HG02588 (cell line): ENCODE results near the gene SSR1.

ENCODE experiments used
- ATAC-seq: cut with Tn5 transposase; IDR thresholded peaks from one replicate; pipeline ENCODE4 v1.9.1; 2021; ENCODE audit warnings: mild to moderate bottlenecking, moderate library complexity; ENCODE audit not compliant: unreplicated experiment

SSR1 gene

DNA sequence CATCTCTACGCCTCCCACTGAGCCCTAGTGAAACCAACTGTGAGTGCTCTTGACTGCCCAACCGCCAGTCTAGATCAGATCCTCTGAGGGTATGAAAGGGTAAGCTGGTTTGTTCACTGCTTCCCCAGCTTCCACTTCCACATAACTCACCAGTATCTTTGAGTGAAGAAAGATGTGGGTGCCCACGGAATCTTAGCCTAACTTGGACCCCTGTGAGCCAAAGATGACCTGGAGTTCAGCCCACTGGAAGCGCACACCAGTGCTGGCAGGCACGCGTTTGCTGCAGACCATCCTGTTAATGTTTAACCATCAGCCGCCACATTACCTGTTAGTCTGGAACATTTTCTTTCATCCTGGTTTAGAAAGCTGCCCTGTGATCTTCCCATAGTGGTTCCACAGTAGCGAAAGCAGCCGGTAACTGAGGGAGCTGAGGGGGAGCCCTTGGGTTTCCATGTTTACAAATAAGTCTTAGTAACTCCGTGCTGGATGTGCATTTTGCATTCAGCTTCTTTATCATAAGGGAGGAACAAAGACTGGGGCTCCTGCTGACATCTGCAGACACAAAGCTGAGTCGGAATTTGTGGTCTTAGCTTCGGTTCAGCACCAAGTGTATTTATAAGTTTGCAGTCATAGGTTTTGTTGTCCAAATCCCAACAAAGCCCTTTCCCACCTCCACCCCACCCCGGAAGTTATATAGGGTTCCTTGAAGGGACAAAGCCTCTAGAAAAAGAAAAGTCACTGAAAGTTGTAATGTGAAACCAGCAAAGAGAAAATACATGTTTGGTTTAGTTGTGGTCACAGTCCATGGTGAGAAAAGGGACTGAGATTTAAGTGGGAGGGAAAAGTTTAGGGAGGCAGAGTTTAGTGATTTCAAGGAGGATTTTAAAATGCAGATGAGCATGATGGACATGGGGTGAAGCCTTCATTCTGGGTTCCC, 71.0 kb downstream of the SSR1 start:
- no peak for ATAC-seq

GRCh38 chr6:7241160-7241559, 71.8 kb downstream of the SSR1 start:
- ATAC-seq = no peak

DNA sequence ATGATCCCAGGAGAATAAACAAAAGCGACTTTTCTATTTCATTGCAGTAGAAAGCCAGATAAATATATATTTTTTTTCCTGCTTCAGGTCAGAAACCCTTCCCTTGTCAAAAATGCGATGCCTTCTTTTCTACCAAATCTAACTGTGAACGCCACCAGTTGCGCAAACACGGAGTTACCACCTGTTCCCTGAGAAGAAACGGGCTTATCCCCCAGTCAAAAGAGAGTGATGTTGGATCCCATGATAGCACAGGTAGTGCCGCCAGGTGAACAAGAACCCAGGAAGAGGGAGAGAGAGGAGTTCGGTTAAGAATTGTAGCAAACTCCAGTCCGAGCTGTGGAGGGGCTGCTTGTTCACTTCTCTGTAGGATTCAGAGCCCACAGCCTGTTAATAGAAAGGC, 72.6 kb downstream of the SSR1 start:
- no peak for ATAC-seq

DNA sequence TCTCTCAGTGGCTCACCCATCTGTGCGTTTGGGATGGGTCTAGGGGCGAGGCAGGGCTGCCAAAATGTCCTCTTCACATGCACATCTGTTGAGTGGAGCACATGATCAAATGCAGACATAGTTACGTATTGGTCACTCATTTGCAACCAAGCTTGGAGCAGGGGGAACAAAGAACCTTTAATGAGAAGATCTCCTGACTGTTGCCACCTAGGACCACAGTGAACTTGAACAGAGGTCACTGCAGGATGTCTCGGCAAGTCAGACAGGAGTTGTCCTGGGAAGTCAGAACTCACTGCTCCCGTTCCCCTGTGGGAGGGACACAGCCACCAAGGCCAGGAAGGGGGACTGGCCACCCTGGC, 73.4 kb downstream of the SSR1 start:
- no peak for ATAC-seq

DNA sequence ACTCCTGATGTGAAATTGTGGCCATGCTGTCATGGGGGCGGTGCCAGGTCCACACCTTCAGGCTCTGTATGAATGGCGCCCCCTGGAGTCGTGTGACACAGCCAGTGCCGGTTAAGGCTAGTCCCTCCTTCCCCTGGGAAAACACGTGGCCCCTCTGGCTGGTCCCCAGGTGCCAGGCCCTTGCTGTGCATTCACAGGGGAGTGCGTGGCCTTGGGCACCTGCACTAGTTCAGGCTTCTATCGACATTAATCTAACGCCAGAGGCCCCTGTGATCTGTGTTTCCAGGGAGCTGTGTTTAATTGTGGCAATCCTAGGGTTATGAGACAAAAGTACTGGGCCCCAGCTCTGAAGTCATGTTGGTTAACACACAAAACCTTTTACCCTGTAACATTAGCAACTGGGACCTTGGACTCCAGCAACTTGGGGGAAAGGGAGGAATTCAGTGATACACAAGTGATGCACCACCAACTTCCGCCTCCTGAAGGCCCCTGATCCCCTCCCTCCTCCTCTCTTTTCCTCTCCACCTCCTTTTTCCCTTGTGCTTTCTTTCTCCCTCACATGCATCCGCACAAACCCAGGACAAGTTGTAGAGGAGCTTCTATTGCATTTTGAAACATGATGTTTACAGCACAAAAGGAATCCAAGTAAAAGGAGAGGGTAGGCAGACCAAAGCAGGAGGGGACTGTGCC, 74.0 kb downstream of the SSR1 start:
- ATAC-seq = peak; percentile 56

DNA sequence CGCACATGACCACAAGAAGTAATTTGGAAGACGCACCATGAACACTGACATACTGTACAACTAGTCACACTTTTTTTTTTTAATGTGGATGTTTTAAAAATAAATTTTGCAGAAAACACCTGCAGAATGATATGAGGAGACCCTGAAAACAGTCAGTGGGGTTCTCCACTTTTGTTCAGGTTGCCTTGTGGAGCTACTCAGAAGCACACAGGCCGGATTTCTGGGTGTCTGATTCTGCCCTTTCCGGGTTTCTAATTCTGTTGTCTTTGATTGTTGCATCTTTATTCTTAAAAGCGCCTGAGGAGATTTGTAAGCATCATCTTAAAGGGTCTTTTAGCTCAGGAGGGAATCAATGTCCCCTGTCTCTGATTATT, 74.5 kb downstream of the SSR1 start:
- ATAC-seq = no peak

- ATAC-seq = no peak
Measured at GRCh38 chr6:7237653-7238188, 75.3 kb downstream of the SSR1 start.

DNA sequence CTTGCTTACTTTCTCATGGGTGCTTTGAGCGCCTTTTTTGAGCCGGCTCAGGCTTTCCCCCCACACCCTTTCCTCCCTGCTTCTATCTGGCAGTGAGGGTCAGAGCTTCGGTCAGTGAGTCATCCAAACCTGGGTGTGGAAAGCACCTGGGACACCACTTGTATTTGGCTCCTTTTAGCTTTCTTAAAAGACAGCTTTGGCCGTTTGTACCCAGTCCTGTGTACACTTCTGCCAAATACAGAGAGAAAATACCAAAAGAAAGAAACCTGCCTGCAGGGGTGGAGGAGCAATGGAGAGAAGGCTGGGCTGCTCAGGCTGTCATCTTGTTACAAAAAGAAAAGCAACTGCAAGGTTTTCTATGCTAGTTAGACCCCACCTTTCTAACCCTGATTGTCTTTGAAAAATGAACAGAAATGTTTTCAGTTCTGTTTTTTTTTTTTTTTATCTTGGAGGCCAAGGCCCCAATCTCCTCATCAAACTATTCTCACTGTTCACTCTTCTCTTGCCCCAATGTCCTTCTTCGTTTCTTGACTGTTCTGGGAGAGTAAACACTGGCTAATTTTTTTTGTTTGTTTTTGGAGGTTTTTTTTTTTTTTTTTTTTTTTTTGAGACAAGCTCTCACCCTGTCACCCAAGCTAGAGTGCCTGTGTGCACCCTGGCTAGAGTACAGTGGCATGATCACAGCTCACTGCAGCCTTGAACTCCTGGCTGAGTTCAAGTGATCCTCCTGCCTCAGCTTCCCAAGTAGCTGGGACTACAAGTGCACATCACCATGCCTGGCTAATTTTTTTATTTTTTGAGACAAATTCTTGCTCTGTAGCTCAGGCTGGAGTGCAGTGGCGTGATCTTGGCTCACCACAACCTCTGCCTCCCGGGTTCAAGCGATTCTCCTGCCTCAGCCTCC, 76.4 kb downstream of the SSR1 start:
- peak; percentile 53 for ATAC-seq

DNA sequence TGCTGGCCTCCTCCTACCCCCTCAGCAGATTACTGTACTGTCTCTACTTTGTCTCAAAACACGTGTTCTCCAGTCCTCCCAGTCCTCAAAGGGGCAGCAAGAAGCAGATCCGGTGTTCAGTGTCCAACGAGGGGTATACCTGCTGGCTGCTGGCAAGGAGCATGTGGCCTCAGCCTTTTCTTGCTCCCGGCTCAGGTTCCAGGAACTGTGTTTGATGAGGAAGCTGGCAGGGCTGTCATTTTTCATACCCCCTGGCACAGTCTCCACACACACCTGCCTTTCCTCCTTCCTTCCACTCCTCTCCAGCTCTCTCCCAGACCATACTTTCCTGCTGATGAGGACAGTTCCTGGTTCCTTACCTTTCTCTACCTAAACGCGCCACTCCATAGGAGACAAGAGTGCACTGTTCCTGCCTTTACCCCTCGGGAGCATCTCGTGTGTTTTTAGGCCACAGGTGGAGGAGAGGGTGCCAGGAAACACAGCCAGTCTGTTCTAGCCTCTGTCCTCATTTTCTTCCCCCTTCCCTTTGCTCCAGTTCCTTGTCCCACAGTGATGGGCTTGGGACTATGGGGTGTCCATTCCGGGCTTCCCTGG, 77.2 kb downstream of the SSR1 start:
- no peak for ATAC-seq

DNA sequence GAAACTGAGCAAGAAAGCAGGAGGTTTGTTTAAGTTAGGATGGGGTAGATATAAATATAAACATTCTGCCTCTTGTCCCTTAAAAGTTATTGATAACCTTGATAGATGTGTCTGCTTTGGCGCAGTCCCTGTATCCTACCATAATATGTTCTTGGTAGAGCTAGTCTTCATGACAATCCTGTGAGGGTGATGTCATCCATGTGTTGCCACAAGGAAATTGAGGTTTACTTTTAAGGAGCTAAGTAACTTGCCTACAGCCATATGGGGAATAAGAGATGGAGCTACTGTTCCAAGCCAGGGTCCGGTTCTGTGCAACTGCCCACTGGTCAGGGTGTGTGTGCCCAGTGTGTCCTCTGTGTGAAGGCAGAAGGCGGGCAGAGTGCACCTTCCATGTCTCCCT, 78.5 kb downstream of the SSR1 start:
- no peak for ATAC-seq

GRCh38 chr6:7232351-7232750, 80.6 kb downstream of the SSR1 start:
- no peak for ATAC-seq

GRCh38 chr6:7230956-7231713, 81.9 kb downstream of the SSR1 start:
- ATAC-seq = no peak

DNA sequence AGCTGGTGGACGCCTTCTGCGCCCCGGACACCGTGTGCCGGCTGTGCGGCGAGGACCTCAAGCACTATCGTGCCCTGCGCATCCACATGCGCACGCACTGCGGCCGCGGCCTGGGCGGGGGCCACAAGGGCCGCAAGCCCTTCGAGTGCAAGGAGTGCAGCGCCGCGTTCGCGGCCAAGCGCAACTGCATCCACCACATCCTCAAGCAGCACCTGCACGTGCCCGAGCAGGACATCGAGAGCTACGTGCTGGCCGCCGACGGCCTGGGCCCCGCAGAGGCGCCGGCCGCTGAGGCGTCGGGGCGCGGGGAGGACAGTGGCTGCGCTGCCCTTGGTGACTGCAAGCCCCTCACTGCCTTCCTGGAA, 82.7 kb downstream of the SSR1 start:
- no peak for ATAC-seq

GRCh38 chr6:7229376-7230326, 83.3 kb downstream of the SSR1 start:
- ATAC-seq = no peak

- ATAC-seq = no peak
Measured at GRCh38 chr6:7228662-7229375, 84.2 kb downstream of the SSR1 start.

GRCh38 chr6:7224731-7225130, 88.3 kb downstream of the SSR1 start:
- ATAC-seq = no peak

DNA sequence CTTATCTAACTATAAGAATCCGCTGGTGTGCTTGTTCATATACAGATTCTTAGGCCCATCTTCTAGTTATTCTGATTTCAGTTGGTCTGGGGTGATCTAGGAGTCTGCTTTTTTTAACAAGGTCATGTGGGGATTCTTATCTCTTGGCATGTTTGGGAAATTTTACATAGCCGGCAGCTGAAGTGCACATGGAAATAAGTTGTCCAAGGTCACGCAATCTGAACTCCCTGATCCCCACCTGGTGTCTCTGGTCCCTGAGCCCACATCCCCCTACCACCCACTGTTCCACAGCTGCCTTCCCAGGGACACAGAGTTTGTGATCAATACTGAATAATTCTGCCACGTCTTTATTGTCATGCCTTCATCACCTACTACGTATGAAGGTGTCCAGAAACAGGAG, 90.8 kb downstream of the SSR1 start:
- ATAC-seq = no peak

GRCh38 chr6:7219310-7219709, 93.7 kb downstream of the SSR1 start:
- no peak for ATAC-seq
